Myocyte (in vitro differentiated cells): ENCODE data around the gene ARHGEF35. TPM values are rescaled to one million over a fixed set of nuclear protein-coding genes. Genes with fewer than 3 reads are reported as not detected.
"Not testable (repeated sequence)": the region's sequence is repeated elsewhere in the genome, so short reads cannot be mapped to it uniquely, and the experiment has no call there.

Source experiments
- DNase-seq: peaks from one replicate; pipeline ENCODE4 v3.0.0-alpha.2; 2012; ENCODE audit warnings: low read depth
- polyA plus RNA-seq: library from polyadenylated mRNA; unstranded; fragments of >200 nt; gene quantifications from one replicate; pipeline ENCODE4 v1.2.1, GENCODE V29; 2012; ENCODE audit warnings: missing spikeins
- total RNA-seq: library from RNA; depleted of rRNA; stranded (reverse); fragments of >200 nt; gene quantifications from 2 replicates; pipeline ENCODE4 v1.2.3, GENCODE V29; 2014

ARHGEF35 gene
- total RNA-seq, result 0.21 TPM in 2 replicates
- 1.4 TPM for polyA plus RNA-seq

GRCh38 chr7:144195212-144195872 is at the start of gene ARHGEF35:
ARHGEF35 (minus strand) TSS chr7:144195833; CDS start chr7:144188383, 7,450 bp downstream.
- DNase-seq, result not testable (repeated sequence)

GRCh38 chr7:144245372-144245771 is 49.7 kb upstream of the ARHGEF35 start:
- not testable (repeated sequence) for DNase-seq

- DNase-seq, result not testable (repeated sequence)
Observed at GRCh38 chr7:144239365-144239764, 43.7 kb upstream of the ARHGEF35 start, which contains the start of gene OR2A42. OR2A42 (minus strand) TSS chr7:144239605; CDS start chr7:144232843, 6,762 bp downstream.

- DNase-seq, result not testable (repeated sequence)
Observed at GRCh38 chr7:144238530-144239082, 43.0 kb upstream of the ARHGEF35 start.

- not testable (repeated sequence) for DNase-seq
Observed at GRCh38 chr7:144233039-144233438, 37.4 kb upstream of the ARHGEF35 start.

- not testable (repeated sequence) for DNase-seq
Observed at GRCh38 chr7:144231027-144231426, 35.4 kb upstream of the ARHGEF35 start.

GRCh38 chr7:144228810-144229209 is 33.2 kb upstream of the ARHGEF35 start:
- not testable (repeated sequence) for DNase-seq

- not testable (repeated sequence) for DNase-seq
Observed at GRCh38 chr7:144226866-144227265, 31.2 kb upstream of the ARHGEF35 start.

- not testable (repeated sequence) for DNase-seq
Observed at GRCh38 chr7:144223675-144224074, 28.0 kb upstream of the ARHGEF35 start.

GRCh38 chr7:144220531-144220930 is 24.9 kb upstream of the ARHGEF35 start:
- not testable (repeated sequence) for DNase-seq

GRCh38 chr7:144219149-144219548 is 23.5 kb upstream of the ARHGEF35 start:
- not testable (repeated sequence) for DNase-seq

- not testable (repeated sequence) for DNase-seq
Observed at GRCh38 chr7:144218581-144218980, 22.9 kb upstream of the ARHGEF35 start.

- DNase-seq, result not testable (repeated sequence)
Observed at GRCh38 chr7:144217200-144217599, 21.6 kb upstream of the ARHGEF35 start.

GRCh38 chr7:144205306-144205705 is 9.7 kb upstream of the ARHGEF35 start:
- not testable (repeated sequence) for DNase-seq

GRCh38 chr7:144203086-144203485 is 7.5 kb upstream of the ARHGEF35 start:
- not testable (repeated sequence) for DNase-seq

GRCh38 chr7:144201978-144202377 is 6.3 kb upstream of the ARHGEF35 start:
- DNase-seq, result not testable (repeated sequence)

GRCh38 chr7:144198934-144199333 is 3.3 kb upstream of the ARHGEF35 start:
- DNase-seq, result not testable (repeated sequence)

GRCh38 chr7:144194453-144194852 is 1.2 kb downstream of the ARHGEF35 start:
- DNase-seq, result not testable (repeated sequence)

GRCh38 chr7:144193782-144194181 is 1.9 kb downstream of the ARHGEF35 start:
- DNase-seq, result not testable (repeated sequence)

- DNase-seq, result not testable (repeated sequence)
Observed at GRCh38 chr7:144188578-144189171, 7.0 kb downstream of the ARHGEF35 start.

GRCh38 chr7:144187848-144188247 is 7.8 kb downstream of the ARHGEF35 start:
- not testable (repeated sequence) for DNase-seq

- not testable (repeated sequence) for DNase-seq
Observed at GRCh38 chr7:144183166-144183565, 12.5 kb downstream of the ARHGEF35 start, which contains the start of gene CTAGE4. CTAGE4 (plus strand) TSS chr7:144183466; CDS start chr7:144183504, 38 bp downstream.
